NCI-H2171 treated with DMSO at 0.1 percent for 48 hours (cell line): ENCODE measurements around the gene CARMIL1.
A peak's percentile ranks its signal among the peaks of the same experiment; 100 is the strongest.

Source experiments
- DNase-seq: peaks from one replicate; lab custom pipeline; 2025; lab: John Stamatoyannopoulos, UW

CARMIL1 gene

GRCh38 chr6:25446830-25447569 lies 167.8 kb downstream of the CARMIL1 start:
- DNase-seq: no peak

DNA sequence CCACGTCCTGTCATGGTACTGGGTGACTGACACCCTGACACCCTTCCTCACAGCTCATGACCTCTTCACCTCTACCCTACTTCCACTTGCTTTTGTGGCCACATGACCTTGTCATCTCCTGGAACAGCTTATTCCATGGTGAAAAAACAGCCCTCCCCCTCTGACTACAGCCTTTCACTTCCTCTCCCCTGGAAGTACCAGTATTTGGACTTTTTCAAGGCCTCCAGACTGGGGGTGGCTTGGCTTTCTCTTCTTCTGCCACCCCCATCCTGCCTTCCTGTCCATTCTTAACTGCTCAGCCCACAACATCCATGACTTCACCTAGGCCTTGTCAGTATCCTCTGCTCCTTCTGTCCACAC lies 168.4 kb downstream of the CARMIL1 start:
- DNase-seq: no peak

- DNase-seq: peak; percentile 34
Measured at GRCh38 chr6:25448965-25449538, 169.9 kb downstream of the CARMIL1 start.

- DNase-seq: peak; percentile 68
Measured at GRCh38 chr6:25449774-25450173, 170.6 kb downstream of the CARMIL1 start.

- DNase-seq: peak; percentile 57
Measured at GRCh38 chr6:25450469-25451198, 171.5 kb downstream of the CARMIL1 start.

DNA sequence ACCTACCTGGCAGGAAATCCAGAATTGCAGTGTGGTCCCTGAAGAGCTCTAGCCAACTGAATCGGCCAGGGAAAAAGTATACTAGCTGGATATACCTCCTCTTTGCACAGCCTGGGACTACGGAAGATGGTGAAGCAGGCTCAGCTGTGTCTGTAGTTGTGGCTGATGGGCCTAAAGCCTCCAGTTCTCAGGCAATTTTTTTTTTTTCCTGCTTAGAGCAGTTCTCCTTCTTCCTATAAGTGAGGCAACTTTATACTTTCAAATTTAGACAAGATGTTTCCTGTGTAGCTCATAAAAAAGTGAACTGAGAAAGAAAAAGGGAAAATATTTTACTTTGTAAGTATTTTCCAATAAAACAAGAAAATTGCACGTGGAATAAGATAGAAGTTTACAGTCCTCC lies 172.9 kb downstream of the CARMIL1 start:
- peak; percentile 25 for DNase-seq

DNA sequence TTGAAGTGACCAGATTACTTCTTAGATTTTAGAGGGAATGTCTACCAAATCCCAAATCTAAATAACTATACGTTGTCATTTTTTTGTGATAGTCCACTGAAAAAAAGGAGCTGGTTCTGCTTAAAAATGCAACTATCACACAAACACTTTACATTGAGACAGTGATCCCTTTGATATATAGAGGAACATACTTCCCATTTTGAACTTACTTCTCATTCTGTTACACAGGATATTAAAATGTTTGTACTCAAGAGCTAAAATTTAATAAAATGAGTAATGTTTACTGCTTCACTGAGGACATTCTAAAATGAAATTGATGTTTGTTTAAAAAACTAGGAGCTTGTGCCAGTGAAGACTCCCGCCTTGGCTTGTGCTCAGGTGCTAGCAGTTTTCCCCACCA lies 174.1 kb downstream of the CARMIL1 start:
- no peak for DNase-seq

DNA sequence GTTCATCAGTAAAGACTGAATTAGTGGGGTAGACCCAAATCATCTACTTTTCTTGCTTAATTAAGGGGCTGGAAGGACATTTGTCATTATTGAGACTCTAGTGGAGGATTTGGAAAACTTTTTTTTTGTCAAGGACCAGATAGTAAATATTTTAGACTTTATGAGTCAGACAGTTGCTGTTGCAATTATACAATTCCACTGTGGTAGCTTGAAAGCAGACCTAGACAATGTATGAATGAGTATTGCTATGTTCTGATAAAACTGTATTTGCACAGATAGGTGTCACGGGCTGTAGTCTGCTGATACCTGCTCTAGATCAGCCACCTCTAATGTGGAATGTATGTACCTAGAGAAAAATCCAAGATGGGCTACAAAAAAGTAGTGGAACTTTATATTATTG lies 175.0 kb downstream of the CARMIL1 start:
- no peak for DNase-seq

- DNase-seq: peak; percentile 40
Measured at GRCh38 chr6:25456249-25457040, 177.3 kb downstream of the CARMIL1 start.

DNA sequence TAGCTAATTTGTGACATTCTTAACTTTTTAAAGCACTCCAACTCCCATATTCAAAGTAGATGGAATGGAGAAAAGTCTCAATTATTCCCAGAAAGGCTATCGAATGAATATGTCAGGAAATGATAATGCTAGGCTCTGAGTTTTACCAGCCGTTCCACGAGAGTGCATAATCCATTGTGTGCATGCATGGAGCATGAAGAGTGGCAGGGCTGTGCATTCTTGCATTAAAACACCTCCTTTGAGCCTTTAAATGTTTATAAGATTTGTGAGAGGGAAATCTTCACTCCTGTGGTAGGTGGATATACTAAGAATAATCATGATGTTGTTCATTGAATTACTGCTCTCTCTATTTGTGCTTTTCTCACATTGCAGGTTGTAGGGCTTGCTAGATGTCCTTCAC lies 178.3 kb downstream of the CARMIL1 start:
- DNase-seq: no peak

DNA sequence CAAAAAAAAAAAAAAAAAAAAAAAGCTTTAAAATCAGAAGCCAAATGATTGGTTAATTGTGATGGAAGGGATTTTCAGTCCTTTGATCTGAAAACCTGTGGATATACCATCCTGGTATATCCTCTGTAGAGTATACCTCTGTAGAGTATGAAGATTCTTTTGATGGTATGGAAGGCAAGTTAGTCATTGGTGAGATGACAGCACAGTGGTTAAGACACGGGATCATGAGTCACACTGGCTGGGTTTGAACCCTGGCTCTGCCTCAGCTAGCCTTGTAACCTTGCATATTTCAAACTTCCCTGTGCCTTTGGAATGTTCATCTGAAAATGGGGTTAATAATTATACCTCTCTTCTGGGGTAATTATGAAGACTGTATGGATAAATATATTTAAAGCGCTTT lies 179.3 kb downstream of the CARMIL1 start:
- DNase-seq: no peak

DNA sequence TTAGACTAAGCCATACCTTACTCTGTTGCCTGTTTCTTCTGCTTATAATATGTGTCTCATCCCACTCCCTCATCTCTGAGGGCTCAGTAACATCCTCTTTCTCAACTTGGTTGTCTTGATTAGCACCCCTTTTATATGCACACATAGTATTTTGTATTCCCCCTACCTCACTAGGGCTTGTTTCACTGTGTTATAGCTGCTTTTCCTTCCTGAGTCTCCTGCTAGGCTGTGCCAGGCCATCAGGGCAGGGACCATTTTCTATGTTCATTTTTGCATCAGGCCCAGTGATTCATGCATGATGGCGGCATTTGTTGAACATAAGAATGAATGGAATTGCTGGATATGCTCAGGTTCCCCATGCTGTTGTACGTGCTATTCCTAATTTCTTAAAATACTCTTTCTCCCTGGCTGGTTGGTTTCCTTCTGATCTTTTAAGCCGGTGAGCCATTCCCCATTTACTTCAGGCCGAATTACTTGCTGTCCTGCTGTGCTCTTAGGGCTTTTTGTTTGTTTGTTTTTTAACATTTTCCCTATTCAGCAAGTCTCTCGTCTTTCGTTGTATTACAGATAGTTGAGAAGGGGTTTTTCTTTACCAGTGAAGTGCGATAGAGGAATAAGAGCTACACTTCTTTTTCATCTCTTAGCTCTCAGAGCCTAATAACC lies 183.2 kb downstream of the CARMIL1 start:
- no peak for DNase-seq

DNA sequence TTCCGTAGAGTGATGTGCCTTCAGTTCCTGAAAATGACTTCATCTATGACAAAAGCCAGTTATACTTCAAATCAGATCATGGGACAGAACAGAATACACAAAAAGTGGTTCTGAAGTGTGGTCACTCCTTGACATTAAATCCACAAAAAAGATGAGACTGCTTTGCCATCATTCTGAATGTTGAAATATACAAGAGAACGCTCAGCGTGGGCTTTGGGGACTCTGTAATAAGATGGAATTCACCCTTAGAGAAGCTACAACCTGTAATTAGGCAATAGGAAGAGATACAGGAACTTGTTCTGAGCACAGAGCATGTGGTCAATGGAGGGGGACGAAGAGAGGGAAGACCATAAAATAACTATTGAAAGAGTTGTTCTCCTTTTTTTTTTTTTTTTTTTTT lies 184.3 kb downstream of the CARMIL1 start:
- DNase-seq: no peak

- no peak for DNase-seq
Measured at GRCh38 chr6:25464225-25464624, 185.1 kb downstream of the CARMIL1 start.

- no peak for DNase-seq
Measured at GRCh38 chr6:25465941-25466340, 186.8 kb downstream of the CARMIL1 start.

GRCh38 chr6:25468881-25469280 lies 189.7 kb downstream of the CARMIL1 start:
- no peak for DNase-seq

DNA sequence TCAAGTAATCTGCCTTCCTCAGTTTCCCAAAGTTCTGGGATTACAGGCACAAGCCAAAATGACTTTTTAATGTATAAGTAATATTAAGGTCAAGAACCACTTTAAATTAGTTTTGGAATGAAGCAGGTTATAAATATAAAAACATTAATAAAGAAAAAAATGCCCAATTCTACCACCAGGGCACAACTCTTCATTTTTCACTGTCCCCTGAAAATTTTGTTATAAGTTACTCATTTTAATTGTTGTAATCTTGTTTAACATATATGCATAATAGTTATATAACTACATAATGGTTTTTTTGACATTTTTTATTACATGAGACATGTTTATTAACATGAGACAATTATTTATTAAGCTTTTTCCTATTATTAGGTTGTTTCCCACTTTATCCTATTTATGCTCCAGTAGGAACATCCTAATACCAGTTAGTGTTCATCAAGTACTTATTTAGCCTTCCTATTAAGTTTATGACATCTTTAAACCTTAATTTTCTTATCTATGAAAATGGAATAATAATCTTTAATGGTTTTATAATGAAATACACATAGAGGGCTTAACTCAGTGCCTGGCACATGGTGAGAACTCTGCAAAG lies 190.7 kb downstream of the CARMIL1 start:
- DNase-seq: no peak

DNA sequence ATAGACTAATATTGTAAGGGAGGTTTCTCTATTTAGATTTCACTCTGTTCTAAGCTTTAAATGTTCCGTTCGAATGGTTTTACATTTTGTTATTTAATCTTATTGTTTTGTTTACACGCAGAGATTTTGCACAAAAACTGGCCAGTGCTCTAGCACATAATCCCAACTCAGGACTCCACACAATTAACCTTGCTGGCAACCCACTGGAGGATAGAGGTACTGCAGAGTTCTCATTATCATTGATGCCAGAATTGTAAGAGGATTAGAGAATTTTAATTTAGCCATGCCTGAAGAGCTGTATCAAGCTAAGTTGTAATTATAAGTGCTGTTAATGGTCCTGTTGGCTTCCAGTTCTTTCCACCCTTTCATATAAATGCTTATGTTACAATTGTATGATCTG lies 193.1 kb downstream of the CARMIL1 start:
- DNase-seq: peak; percentile 7

GRCh38 chr6:25472906-25473305 lies 193.7 kb downstream of the CARMIL1 start:
- DNase-seq: no peak

- no peak for DNase-seq
Measured at GRCh38 chr6:25473447-25473846, 194.3 kb downstream of the CARMIL1 start.

- no peak for DNase-seq
Measured at GRCh38 chr6:25476126-25476525, 197.0 kb downstream of the CARMIL1 start.
